ENCODE data around the gene SNRNP25.

DNA sequence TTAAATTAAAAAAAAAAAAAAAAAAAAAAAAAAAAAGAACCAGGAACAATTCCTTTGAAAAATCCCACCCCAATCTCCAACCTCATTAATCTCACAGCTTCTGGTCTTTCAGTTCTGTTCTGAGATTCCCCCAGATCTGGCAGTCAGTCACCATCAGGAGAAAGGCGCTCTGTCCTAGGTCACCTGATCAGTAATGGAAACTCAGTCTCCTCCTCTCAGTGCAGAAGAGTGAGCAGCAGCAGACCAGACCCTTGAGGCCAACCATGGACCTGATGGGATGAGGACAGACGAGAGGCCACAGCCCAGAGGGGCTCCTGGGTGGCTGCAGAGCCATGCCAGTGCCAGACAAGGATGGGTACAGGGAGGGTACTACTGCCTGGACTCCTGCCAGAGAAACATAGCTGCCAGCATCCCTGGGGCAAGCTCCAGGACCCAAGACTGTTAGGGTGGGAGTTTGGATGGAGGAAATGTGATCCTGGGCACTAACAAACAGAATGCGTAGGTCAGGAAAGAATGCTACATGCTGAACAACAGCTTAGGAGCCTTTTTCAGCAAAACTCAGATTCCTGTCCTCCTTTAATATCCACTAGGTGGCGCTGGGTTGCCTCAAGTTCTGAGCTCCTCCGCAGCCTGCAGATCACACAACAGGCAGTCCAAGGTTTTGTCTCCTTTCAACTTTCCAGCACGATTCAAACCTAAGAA, 53.1 kb downstream of the SNRNP25 start:
- TF ChIP-seq, protein P1, sequence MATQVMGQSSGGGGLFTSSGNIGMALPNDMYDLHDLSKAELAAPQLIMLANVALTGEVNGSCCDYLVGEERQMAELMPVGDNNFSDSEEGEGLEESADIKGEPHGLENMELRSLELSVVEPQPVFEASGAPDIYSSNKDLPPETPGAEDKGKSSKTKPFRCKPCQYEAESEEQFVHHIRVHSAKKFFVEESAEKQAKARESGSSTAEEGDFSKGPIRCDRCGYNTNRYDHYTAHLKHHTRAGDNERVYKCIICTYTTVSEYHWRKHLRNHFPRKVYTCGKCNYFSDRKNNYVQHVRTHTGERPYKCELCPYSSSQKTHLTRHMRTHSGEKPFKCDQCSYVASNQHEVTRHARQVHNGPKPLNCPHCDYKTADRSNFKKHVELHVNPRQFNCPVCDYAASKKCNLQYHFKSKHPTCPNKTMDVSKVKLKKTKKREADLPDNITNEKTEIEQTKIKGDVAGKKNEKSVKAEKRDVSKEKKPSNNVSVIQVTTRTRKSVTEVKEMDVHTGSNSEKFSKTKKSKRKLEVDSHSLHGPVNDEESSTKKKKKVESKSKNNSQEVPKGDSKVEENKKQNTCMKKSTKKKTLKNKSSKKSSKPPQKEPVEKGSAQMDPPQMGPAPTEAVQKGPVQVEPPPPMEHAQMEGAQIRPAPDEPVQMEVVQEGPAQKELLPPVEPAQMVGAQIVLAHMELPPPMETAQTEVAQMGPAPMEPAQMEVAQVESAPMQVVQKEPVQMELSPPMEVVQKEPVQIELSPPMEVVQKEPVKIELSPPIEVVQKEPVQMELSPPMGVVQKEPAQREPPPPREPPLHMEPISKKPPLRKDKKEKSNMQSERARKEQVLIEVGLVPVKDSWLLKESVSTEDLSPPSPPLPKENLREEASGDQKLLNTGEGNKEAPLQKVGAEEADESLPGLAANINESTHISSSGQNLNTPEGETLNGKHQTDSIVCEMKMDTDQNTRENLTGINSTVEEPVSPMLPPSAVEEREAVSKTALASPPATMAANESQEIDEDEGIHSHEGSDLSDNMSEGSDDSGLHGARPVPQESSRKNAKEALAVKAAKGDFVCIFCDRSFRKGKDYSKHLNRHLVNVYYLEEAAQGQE (IDR thresholded peaks at IDR 0.05; ENCODE audit: insufficient read depth in 1 of 2, low read depth in 2 of 2, low read length in 2 of 2), result no peak
- no peak for TF ChIP-seq TAF1 (IDR thresholded peaks at IDR 0.05; ENCODE audit: borderline replicate concordance, insufficient read depth, low read length)
